MCF 10A (cell line): ENCODE measurements around the gene MRPL36. TPM values are rescaled to one million over a fixed set of nuclear protein-coding genes. Genes with fewer than 3 reads are reported as not detected.

Source experiments
- BruUV-seq: library from RNA; stranded (reverse); fragments of 400-500 nt; replicated peaks from 2 replicates; lab custom pipeline; 2021; lab: Mats Ljungman, UMichigan
- CTCF ChIA-PET: fragments of 300-600 bp; sonication (Branson Sonifier 250); formaldehyde crosslinking; extraction: SDS; loops from one replicate; lab custom pipeline; 2021; ENCODE audit warnings: antibody characterized with exemption, inconsistent platforms; lab: Yijun Ruan, JAX
- POLR2A ChIA-PET: fragments of 300-600, 350-650 bp; sonication (Branson Sonifier 250); formaldehyde crosslinking; extraction: SDS; loops from one replicate; lab custom pipeline; 2020; ENCODE audit warnings: antibody characterized with exemption, inconsistent platforms; lab: Yijun Ruan, JAX
- DNase-seq: peaks from one replicate; pipeline ENCODE4 v3.0.0-alpha.2; 2018; ENCODE audit not compliant: unreplicated experiment
- H3K27ac Mint-ChIP-seq: one replicate; pipeline ENCODE4 v1.8.0; 2022; ENCODE audit warnings: mild to moderate bottlenecking, low read depth, mixed read lengths; ENCODE audit not compliant: unreplicated experiment
- H3K27me3 Mint-ChIP-seq: one replicate; pipeline ENCODE4 v1.8.0; 2022; ENCODE audit warnings: mixed read lengths; ENCODE audit not compliant: insufficient read depth, unreplicated experiment
- H3K36me3 Mint-ChIP-seq: one replicate; pipeline ENCODE4 v1.8.0; 2022; ENCODE audit warnings: mild to moderate bottlenecking, moderate library complexity, mixed read lengths; ENCODE audit not compliant: insufficient read depth, unreplicated experiment
- H3K4me1 Mint-ChIP-seq: one replicate; pipeline ENCODE4 v1.8.0; 2022; ENCODE audit warnings: mixed read lengths; ENCODE audit not compliant: insufficient read depth, unreplicated experiment
- H3K4me3 Mint-ChIP-seq: one replicate; pipeline ENCODE4 v1.8.0; 2022; ENCODE audit warnings: mild to moderate bottlenecking, moderate library complexity, mixed read lengths; ENCODE audit not compliant: unreplicated experiment
- H3K9me3 Mint-ChIP-seq: one replicate; pipeline ENCODE4 v1.8.0; 2022; ENCODE audit warnings: mixed read lengths; ENCODE audit not compliant: unreplicated experiment
- intact Hi-C: fragments of 100-400 bp; cut with micrococcal nuclease; formaldehyde crosslinking; loops from 2 replicates; pipeline ENCODE4 v1.14.1; 2022
- total RNA-seq: library from RNA; stranded (reverse); gene quantifications from 2 replicates; pipeline ENCODE4 v1.2.3, GENCODE V29; 2022
- TF ChIP-seq, protein P1 (sequence below): fragments of 200-600 bp; IDR thresholded peaks from one replicate; pipeline ENCODE4 v1.8.0; 2022; ENCODE audit warnings: antibody characterized with exemption, mild to moderate bottlenecking; ENCODE audit not compliant: unreplicated experiment

Gene MRPL36
- total RNA-seq, 1 experiment from 2014 or later = 101 TPM

DNA sequence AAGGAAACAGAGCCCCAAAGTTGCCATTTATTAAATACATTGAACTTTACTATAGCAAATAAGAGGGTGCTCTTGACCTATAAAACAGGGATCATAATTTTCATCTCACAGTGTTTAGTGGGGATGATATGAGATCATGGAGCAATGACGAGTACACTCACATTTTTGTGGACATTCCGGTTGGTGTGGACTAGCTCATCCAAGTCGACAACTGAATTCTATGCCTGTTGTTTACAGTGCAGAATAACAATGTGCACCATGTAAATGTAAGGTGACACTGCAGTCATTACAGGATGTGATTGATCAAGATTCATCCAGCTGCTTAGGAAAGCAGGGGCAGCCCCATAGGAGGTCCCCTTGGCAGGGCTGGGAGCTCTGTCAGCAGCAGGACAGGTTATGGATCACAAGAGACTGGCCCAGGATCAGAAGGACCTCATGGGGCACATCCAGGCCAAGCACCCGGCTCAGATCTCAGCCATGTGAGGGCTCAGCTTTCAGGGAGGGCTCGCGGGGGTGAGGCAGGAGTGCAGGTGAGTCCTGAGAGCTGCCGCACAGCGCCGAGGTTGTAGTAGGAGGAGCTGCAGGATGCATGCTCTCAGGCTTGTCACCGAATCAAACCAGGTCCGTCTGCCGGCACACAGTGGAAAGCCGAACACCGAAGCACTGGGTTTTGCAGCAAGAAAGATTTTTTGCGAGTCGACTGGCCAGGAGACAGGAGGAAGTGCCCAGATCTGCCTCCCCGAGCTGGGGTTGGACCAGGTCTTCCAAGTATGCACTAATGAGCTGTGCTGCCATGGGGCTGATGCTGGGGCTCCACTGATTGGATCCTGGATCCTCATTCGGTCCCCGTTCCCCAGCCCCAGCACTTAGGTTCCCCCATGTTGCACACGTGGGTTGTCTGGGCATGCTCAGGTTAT is 28.2 kb downstream of the MRPL36 start:
- H3K4me3 Mint-ChIP-seq = no peak overlapping the region
- no peaks in the 10 kb centered on the region for H3K9me3 Mint-ChIP-seq
- TF ChIP-seq, protein P1, sequence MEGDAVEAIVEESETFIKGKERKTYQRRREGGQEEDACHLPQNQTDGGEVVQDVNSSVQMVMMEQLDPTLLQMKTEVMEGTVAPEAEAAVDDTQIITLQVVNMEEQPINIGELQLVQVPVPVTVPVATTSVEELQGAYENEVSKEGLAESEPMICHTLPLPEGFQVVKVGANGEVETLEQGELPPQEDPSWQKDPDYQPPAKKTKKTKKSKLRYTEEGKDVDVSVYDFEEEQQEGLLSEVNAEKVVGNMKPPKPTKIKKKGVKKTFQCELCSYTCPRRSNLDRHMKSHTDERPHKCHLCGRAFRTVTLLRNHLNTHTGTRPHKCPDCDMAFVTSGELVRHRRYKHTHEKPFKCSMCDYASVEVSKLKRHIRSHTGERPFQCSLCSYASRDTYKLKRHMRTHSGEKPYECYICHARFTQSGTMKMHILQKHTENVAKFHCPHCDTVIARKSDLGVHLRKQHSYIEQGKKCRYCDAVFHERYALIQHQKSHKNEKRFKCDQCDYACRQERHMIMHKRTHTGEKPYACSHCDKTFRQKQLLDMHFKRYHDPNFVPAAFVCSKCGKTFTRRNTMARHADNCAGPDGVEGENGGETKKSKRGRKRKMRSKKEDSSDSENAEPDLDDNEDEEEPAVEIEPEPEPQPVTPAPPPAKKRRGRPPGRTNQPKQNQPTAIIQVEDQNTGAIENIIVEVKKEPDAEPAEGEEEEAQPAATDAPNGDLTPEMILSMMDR = no peak
- no peak overlapping the region for H3K27ac Mint-ChIP-seq
- no peak for DNase-seq
- ChIA-PET POLR2A (interaction anchor here (0.6 to 0.7 kb wide), 3 partner anchors 107 to 697 kb away, joined by 3 to 6 read pairs (median 3); no protein-coding TSS in a partner anchor), CTCF (interaction anchor here (0.7 to 4.2 kb wide), 3 partner anchors 8 to 481 kb away, joined by 3 to 21 read pairs (median 4); no protein-coding TSS in a partner anchor)
- H3K27me3 Mint-ChIP-seq = peaks cover 14% of the 10 kb centered on the region
- no peaks in the 10 kb centered on the region for H3K4me1 Mint-ChIP-seq
- no peaks in the 10 kb centered on the region for H3K36me3 Mint-ChIP-seq
- intact Hi-C loops = no loop called here
- no TSS peak for BruUV-seq

DNA sequence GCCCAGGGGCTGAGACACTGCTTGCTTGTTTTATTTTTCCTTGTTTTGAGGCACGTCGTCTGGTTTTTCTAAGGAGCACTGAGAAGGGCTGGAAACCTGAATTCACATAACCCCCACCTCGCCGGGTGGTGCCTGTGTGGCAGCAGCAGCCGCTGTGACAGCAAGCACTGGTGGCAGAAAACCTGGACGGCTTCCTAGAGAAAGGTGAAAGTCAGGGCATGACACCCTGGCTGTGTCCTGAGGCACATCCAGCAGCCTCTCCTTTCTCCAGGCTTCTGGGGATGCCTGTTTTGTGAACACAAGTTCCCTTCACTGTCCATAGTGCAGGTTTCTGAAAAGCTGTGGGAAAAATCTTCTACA is 29.2 kb downstream of the MRPL36 start:
- ChIA-PET POLR2A (interaction anchor here (0.7 kb wide), 1 partner anchor 698 kb away, joined by 3 read pairs; no protein-coding TSS in a partner anchor), CTCF (interaction anchor here (0.7 kb wide), 1 partner anchor 482 kb away, joined by 3 read pairs; no protein-coding TSS in a partner anchor)
- intact Hi-C loops = no loop called here
- H3K27me3 Mint-ChIP-seq = peaks cover 14% of the 10 kb centered on the region
- H3K27ac Mint-ChIP-seq = no peak overlapping the region
- TF ChIP-seq, protein P1 = no peak
- no peak for DNase-seq
- no peak overlapping the region for H3K4me3 Mint-ChIP-seq
- no peaks in the 10 kb centered on the region for H3K36me3 Mint-ChIP-seq
- no TSS peak for BruUV-seq
- H3K4me1 Mint-ChIP-seq = no peaks in the 10 kb centered on the region
- no peaks in the 10 kb centered on the region for H3K9me3 Mint-ChIP-seq

DNA sequence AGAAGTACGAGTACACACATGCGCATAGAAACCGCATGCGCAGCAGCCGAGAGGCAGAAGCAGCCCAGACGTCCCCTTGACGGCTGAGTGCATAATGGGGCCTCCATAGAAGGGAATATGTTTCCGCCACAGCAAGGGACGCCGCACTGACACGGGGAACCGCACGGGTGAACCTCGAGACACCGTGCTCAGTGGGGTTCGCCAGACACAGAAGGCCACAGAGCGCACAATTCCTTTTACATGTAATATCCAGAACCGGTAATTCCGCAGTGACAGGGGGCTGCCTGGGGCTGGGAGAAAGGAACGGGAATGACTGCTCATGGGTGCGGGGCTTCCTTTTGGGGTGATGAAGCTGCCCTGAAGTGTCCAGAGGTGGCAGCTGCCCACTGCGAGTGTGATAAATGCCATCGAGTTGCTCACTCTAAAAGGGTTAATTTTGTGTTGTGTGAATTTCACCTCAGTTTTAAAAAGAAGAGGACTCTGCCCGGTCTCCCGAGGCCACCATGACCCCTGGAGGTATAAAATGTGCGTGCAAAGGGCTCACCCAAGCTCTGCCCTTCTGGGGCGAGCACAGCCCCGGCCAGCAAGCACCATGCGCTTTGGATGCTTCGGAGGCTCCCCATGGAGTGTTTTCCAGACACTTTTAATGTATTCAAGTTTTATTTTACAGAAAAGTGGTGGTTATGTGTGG is 29.7 kb downstream of the MRPL36 start:
- Mint-ChIP-seq H3K27ac (no peak overlapping the region), H3K36me3 (no peaks in the 10 kb centered on the region), H3K9me3 (no peaks in the 10 kb centered on the region), H3K4me3 (no peak overlapping the region), H3K27me3 (peaks cover 14% of the 10 kb centered on the region), H3K4me1 (no peaks in the 10 kb centered on the region)
- ChIA-PET CTCF (interaction anchor here (0.6 kb wide), 1 partner anchor 117 kb away, joined by 5 read pairs; no protein-coding TSS in a partner anchor), POLR2A (no interaction called here)
- intact Hi-C loops = no loop called here
- no peak for DNase-seq
- no TSS peak for BruUV-seq
- TF ChIP-seq, protein P1 = no peak
